Stomach (tissue), 9 donors: ENCODE measurements around the gene NPC1L1. TPM values are rescaled to one million over a fixed set of nuclear protein-coding genes. Genes with fewer than 3 reads are reported as not detected.

ENCODE experiments used
- DNase-seq, 2 donors: peaks; one replicate each; pipeline versions ENCODE4 v3.0.0 to v3.0.0-alpha.2; 2013 to 2019
- H3K27ac ChIP-seq, 5 donors: fragments of 200-600 bp in 4 of 5; sonication (generic) in 4 of 5; one replicate each; pipeline ENCODE4 v1.5.1; 2013 to 2019; ENCODE audit warnings: mild to moderate bottlenecking in 1 of 5, moderate library complexity in 1 of 5
- H3K27me3 ChIP-seq, 3 donors: fragments of 200-600 bp; sonication (generic); one replicate each; pipeline ENCODE4 v1.5.1; 2017 to 2019; ENCODE audit warnings: mixed run types in 1 of 3
- H3K36me3 ChIP-seq, 4 donors: fragments of 200-600 bp; sonication (generic); 1 replicate in 3 of 4; 2 replicates in 1 of 4; pipeline ENCODE4 v1.5.1; 2016 to 2019
- H3K4me1 ChIP-seq, 4 donors: fragments of 200-600 bp; sonication (generic); one replicate each; pipeline ENCODE4 v1.5.1; 2016 to 2019
- H3K4me3 ChIP-seq, 4 donors: fragments of 200-600 bp; sonication (generic) in 3 of 4; one replicate each; pipeline ENCODE4 v1.5.1; 2016 to 2019; ENCODE audit warnings: mild to moderate bottlenecking in 1 of 4
- H3K9me3 ChIP-seq, 4 donors: fragments of 200-600 bp; sonication (generic); one replicate each; pipeline ENCODE4 v1.5.1; 2016 to 2019
- EP300 ChIP-seq: sonication (generic); formaldehyde crosslinking; IDR thresholded peaks from one replicate; pipeline ENCODE4 v1.6.1; 2017; ENCODE audit warnings: antibody characterized with exemption
- POLR2A ChIP-seq, 4 donors: fragments of 450-650 bp; IDR thresholded peaks; one replicate each; pipeline ENCODE4 v1.6.1; 2016; ENCODE audit warnings: antibody characterized with exemption in 4 of 4, control low read depth in 2 of 4, mild to moderate bottlenecking in 1 of 4, moderate library complexity in 1 of 4
- POLR2AphosphoS5 ChIP-seq, 3 donors: sonication (generic); formaldehyde crosslinking; IDR thresholded peaks; one replicate each; pipeline ENCODE4 v1.6.1; 2016; ENCODE audit warnings: antibody characterized with exemption in 3 of 3
- WGBS, 5 donors: extraction: QIAGEN DNeasy Blood & Tissue Kit in 3 of 5; methylation state at CpG; one replicate each; pipeline versions ENCODE4 v1.1.5 to v1.1.7; 2013 to 2018; 5-methylcytosine and 5-hydroxymethylcytosine counted together
- intact Hi-C: fragments of 100-400 bp; cut with DNase I; formaldehyde crosslinking; loops from one replicate; pipeline ENCODE4 v1.15.1; 2023; ENCODE audit warnings: low total_unique reads
- polyA plus RNA-seq, 3 donors: library from polyadenylated mRNA; stranded (reverse); fragments of 200-250 nt; gene quantifications; one replicate each; pipeline ENCODE4 v1.2.3, GENCODE V29; 2013
- total RNA-seq, 5 donors: library from RNA; depleted of rRNA; stranded (reverse); fragments of >200 nt; gene quantifications; one replicate each; pipeline versions ENCODE4 v1.1.0 to v1.2.3, GENCODE V29; 2014 to 2016
- TF ChIP-seq, protein P1 (sequence below), 7 experiments: fragments of 450-650 bp in 4 of 7; fragments of 200-600 bp in 3 of 7; sonication (generic) in 3 of 7; IDR thresholded peaks; one replicate each; pipeline ENCODE4 v1.5.1; 2016 to 2019; ENCODE audit warnings: antibody characterized with exemption in 7 of 7, control low read depth in 2 of 7, mild to moderate bottlenecking in 1 of 7
- donor health status: healthy with polysubstance abuse.
- donor health status: Bipolar disorder and iron deficiency.
- donor health status: healthy.

Gene NPC1L1
- total and polyA plus RNA-seq, 8 donors: 0.12 to 4.9 (median 1.1) TPM; not detected in 3

- H3K4me3 ChIP-seq: no peak overlapping the region
- intact Hi-C loops: no loop called here
- H3K9me3 ChIP-seq: no peaks in the 10 kb centered on the region
- no peak for DNase-seq
- H3K36me3 ChIP-seq: no peaks in the 10 kb centered on the region
- peaks cover 4 to 19% (median 8%) of the 10 kb centered on the region in 4 donors for H3K4me1 ChIP-seq
- 63 to 72% (median 66%) methylated on average over 15 to 17 of the region's 17 CpGs for WGBS, 5 donors
- TF ChIP-seq, protein P1, sequence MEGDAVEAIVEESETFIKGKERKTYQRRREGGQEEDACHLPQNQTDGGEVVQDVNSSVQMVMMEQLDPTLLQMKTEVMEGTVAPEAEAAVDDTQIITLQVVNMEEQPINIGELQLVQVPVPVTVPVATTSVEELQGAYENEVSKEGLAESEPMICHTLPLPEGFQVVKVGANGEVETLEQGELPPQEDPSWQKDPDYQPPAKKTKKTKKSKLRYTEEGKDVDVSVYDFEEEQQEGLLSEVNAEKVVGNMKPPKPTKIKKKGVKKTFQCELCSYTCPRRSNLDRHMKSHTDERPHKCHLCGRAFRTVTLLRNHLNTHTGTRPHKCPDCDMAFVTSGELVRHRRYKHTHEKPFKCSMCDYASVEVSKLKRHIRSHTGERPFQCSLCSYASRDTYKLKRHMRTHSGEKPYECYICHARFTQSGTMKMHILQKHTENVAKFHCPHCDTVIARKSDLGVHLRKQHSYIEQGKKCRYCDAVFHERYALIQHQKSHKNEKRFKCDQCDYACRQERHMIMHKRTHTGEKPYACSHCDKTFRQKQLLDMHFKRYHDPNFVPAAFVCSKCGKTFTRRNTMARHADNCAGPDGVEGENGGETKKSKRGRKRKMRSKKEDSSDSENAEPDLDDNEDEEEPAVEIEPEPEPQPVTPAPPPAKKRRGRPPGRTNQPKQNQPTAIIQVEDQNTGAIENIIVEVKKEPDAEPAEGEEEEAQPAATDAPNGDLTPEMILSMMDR (IDR thresholded peaks at IDR 0.05): no peak
- TF ChIP-seq POLR2AphosphoS5 (IDR thresholded peaks at IDR 0.05): no peak
- H3K27me3 ChIP-seq: no peaks in the 10 kb centered on the region
- H3K27ac ChIP-seq: no peak overlapping the region
Observed at GRCh38 chr7:44538093-44538797, 2.9 kb downstream of the NPC1L1 start.

GRCh38 chr7:44537442-44537841 lies 3.7 kb downstream of the NPC1L1 start:
- WGBS, 5 donors: 92 to 95% (median 93%) methylated on average over 6 of the region's 6 CpGs
- Histone ChIP-seq H3K4me1 (peaks cover 0 to 12% (median 5%) of the 10 kb centered on the region in 4 donors), H3K9me3 (no peaks in the 10 kb centered on the region), H3K27ac (no peak overlapping the region), H3K4me3 (no peak overlapping the region), H3K27me3 (no peaks in the 10 kb centered on the region), H3K36me3 (no peaks in the 10 kb centered on the region)
- no peak for DNase-seq
- TF ChIP-seq POLR2A (IDR thresholded peaks at IDR 0.05) (no peak), POLR2AphosphoS5 (IDR thresholded peaks at IDR 0.05) (no peak), EP300 (no peak)
- TF ChIP-seq, protein P1 (IDR thresholded peaks at IDR 0.05): no peak
- intact Hi-C loops: no loop called here

- no peaks in the 10 kb centered on the region for H3K27me3 ChIP-seq
- no peak for DNase-seq
- no peaks in the 10 kb centered on the region for H3K9me3 ChIP-seq
- peaks cover 0 to 11% (median 3%) of the 10 kb centered on the region in 4 donors for H3K4me1 ChIP-seq
- intact Hi-C loops: no loop called here
- no peaks in the 10 kb centered on the region for H3K36me3 ChIP-seq
- WGBS, 5 donors: 67 to 91% (median 88%) methylated on average over 5 to 10 of the region's 10 CpGs
- no peak overlapping the region for H3K4me3 ChIP-seq
- TF ChIP-seq POLR2AphosphoS5 (IDR thresholded peaks at IDR 0.05) (no peak), POLR2A (IDR thresholded peaks at IDR 0.05) (no peak), EP300 (no peak)
- TF ChIP-seq, protein P1 (IDR thresholded peaks at IDR 0.05): no peak
- H3K27ac ChIP-seq: no peak overlapping the region
Observed at GRCh38 chr7:44536090-44536489, 5.0 kb downstream of the NPC1L1 start.

- H3K27ac ChIP-seq: no peak overlapping the region
- no peaks in the 10 kb centered on the region for H3K36me3 ChIP-seq
- TF ChIP-seq POLR2AphosphoS5 (IDR thresholded peaks at IDR 0.05) (no peak), POLR2A (IDR thresholded peaks at IDR 0.05) (no peak), EP300 (no peak)
- TF ChIP-seq, protein P1 (IDR thresholded peaks at IDR 0.05): no peak
- peaks cover 0 to 11% (median 2%) of the 10 kb centered on the region in 4 donors for H3K4me1 ChIP-seq
- no peak overlapping the region for H3K4me3 ChIP-seq
- intact Hi-C loops: no loop called here
- no peaks in the 10 kb centered on the region for H3K9me3 ChIP-seq
- no peaks in the 10 kb centered on the region for H3K27me3 ChIP-seq
- WGBS, 5 donors: 89 to 96% (median 94%) methylated on average over 8 of the region's 8 CpGs
- DNase-seq: no peak
Observed at GRCh38 chr7:44535348-44536064, 5.6 kb downstream of the NPC1L1 start.
